ENCODE results near the gene IREB2. TPM values are rescaled to one million over a fixed set of nuclear protein-coding genes. Genes with fewer than 3 reads are reported as not detected.

The IREB2 gene
- polyA plus RNA-seq, 3 donors: 11.7 to 25.5 (median 16.7) TPM

DNA sequence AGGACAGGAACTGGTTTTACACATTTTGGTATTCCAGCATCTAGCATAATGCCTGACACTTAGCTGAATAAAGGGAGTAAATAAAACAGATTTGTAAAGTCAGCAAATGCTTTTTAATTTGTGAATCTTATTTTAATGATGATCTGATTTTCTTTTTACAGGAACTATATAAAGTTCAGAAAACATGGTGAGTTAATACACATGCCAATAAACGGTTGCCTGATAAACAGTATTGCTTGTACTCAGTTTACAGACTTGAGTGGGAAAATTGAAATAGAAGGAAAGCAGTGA lies 103.7 kb downstream of the IREB2 start:
- no CpG with 5 or more reads among the region's 1 CpG for WGBS (ENCODE audit: insufficient coverage)
- TF ChIP-seq CTCF (IDR thresholded peaks at IDR 0.05): no peak
- H4K20me1 ChIP-seq (ENCODE audit: insufficient read depth, low read length): peaks cover 30% of the 10 kb centered on the region
- H3K9me3 ChIP-seq (replicated peaks in 1 of 2; ENCODE audit: control insufficient read depth in 1 of 2, insufficient read depth in 1 of 2, low read length in 2 of 2): no peaks in the 10 kb centered on the region
- peak overlapping the region; percentile 98 to 100 (median 99) for H3K27ac Mint-ChIP-seq
- H3K27me3 ChIP-seq (ENCODE audit: control insufficient read depth in 2 of 2, insufficient read depth in 2 of 2, low read length in 2 of 2): no peaks in the 10 kb centered on the region
- H3K4me2 ChIP-seq (replicated peaks; ENCODE audit: extremely low read depth, low read length, poor library complexity, severe bottlenecking): peak overlapping the region; percentile 96
- intact Hi-C loops (cut with micrococcal nuclease): loop anchor here (5.0 kb wide), 2 partner anchors 104 to 244 kb away; partner anchors contain the start of genes IREB2 (in 2 of the 2) and SKIC8 (in 1 of the 2)
- peak overlapping the region; percentile 94 to 98 for H3K4me3 Mint-ChIP-seq
- H3K36me3 ChIP-seq (replicated peaks in 1 of 2; ENCODE audit: control insufficient read depth in 1 of 2, insufficient read depth in 2 of 2, low read length in 2 of 2): peaks cover 32 to 46% of the 10 kb centered on the region in 2 donors
- peak overlapping the region; percentile 86 for H2AFZ ChIP-seq (ENCODE audit: insufficient read depth, low read depth, low read length, poor library complexity, severe bottlenecking)
- H3K36me3 Mint-ChIP-seq: peaks cover 34 to 46% of the 10 kb centered on the region in 2 donors
- no peak for DNase-seq
- H3K27ac ChIP-seq (ENCODE audit: low read depth in 1 of 2, low read length in 2 of 2): peak overlapping the region in 1 of 2 donors; percentile 97
- H3K4me3 ChIP-seq (replicated peaks in 1 of 3; ENCODE audit: low read depth in 2 of 3, low read length in 3 of 3): peak overlapping the region; percentile 67 to 89 (median 77)
- H3K9me3 Mint-ChIP-seq: peaks cover 0 to 3% (median 0%) of the 10 kb centered on the region in 7 donors
- peak overlapping the region; percentile 97 for H3K9ac ChIP-seq (ENCODE audit: insufficient read depth, low read length, poor library complexity, severe bottlenecking)
- H3K4me1 ChIP-seq (ENCODE audit: control insufficient read depth in 1 of 2, insufficient read depth in 2 of 2, low read length in 2 of 2): peaks cover 16 to 21% of the 10 kb centered on the region in 2 donors
- peaks cover 22% of the 10 kb centered on the region for H3K4me1 Mint-ChIP-seq
- peaks cover 42% of the 10 kb centered on the region for H3K79me2 ChIP-seq (ENCODE audit: insufficient read depth, low read length)
- peaks cover 0 to 2% (median 1%) of the 10 kb centered on the region in 3 donors for H3K27me3 Mint-ChIP-seq (ENCODE audit: low read depth in 3 of 3)

- H3K36me3 ChIP-seq (replicated peaks in 1 of 2; ENCODE audit: control insufficient read depth in 1 of 2, insufficient read depth in 2 of 2, low read length in 2 of 2): peaks cover 41 to 56% of the 10 kb centered on the region in 2 donors
- WGBS (ENCODE audit: insufficient coverage): 100% methylated on average over 3 of the region's 3 CpGs
These were observed 104.6 kb downstream of the IREB2 start for GRCh38 chr15:78542647-78543046.

More at GRCh38 chr15:78542647-78543046, 104.6 kb downstream of the IREB2 start:
- no peak overlapping the region for H3K27ac Mint-ChIP-seq
- H3K4me2 ChIP-seq (replicated peaks; ENCODE audit: extremely low read depth, low read length, poor library complexity, severe bottlenecking): peak overlapping the region; percentile 96
- H3K4me3 ChIP-seq (replicated peaks in 1 of 3; ENCODE audit: low read depth in 2 of 3, low read length in 3 of 3): no peak overlapping the region
- H3K9me3 ChIP-seq (replicated peaks in 1 of 2; ENCODE audit: control insufficient read depth in 1 of 2, insufficient read depth in 1 of 2, low read length in 2 of 2): no peaks in the 10 kb centered on the region
- peaks cover 0 to 3% (median 1%) of the 10 kb centered on the region in 3 donors for H3K27me3 Mint-ChIP-seq (ENCODE audit: low read depth in 3 of 3)
- H3K4me3 Mint-ChIP-seq: no peak overlapping the region
- H3K27me3 ChIP-seq (ENCODE audit: control insufficient read depth in 2 of 2, insufficient read depth in 2 of 2, low read length in 2 of 2): no peaks in the 10 kb centered on the region
- no peak overlapping the region for H3K9ac ChIP-seq (ENCODE audit: insufficient read depth, low read length, poor library complexity, severe bottlenecking)
- peaks cover 16 to 21% of the 10 kb centered on the region in 2 donors for H3K4me1 ChIP-seq (ENCODE audit: control insufficient read depth in 1 of 2, insufficient read depth in 2 of 2, low read length in 2 of 2)
- intact Hi-C loops (cut with micrococcal nuclease): loop anchor here (5.0 kb wide), 2 partner anchors 105 to 245 kb away; partner anchors contain the start of genes IREB2 (in 2 of the 2) and SKIC8 (in 1 of the 2)
- H3K9me3 Mint-ChIP-seq: peaks cover 0 to 3% (median 0%) of the 10 kb centered on the region in 7 donors
- DNase-seq: no peak
- peaks cover 39% of the 10 kb centered on the region for H4K20me1 ChIP-seq (ENCODE audit: insufficient read depth, low read length)
- peaks cover 43 to 55% of the 10 kb centered on the region in 2 donors for H3K36me3 Mint-ChIP-seq
- H2AFZ ChIP-seq (ENCODE audit: insufficient read depth, low read depth, low read length, poor library complexity, severe bottlenecking): no peak overlapping the region
- peaks cover 22% of the 10 kb centered on the region for H3K4me1 Mint-ChIP-seq
- peak overlapping the region in 1 of 2 donors; percentile 60 for H3K27ac ChIP-seq (ENCODE audit: low read depth in 1 of 2, low read length in 2 of 2)
- peaks cover 42% of the 10 kb centered on the region for H3K79me2 ChIP-seq (ENCODE audit: insufficient read depth, low read length)
- no peak for TF ChIP-seq CTCF (IDR thresholded peaks at IDR 0.05)

Data from CD14-positive monocyte (primary cell).